Endothelial cell of umbilical vein (primary cell): ENCODE measurements around the gene ATP6V0E2.

ENCODE experiments used
- CTCF ChIP-seq, 2 donors: IDR thresholded peaks; 1 replicate in 1 of 2; 2 replicates in 1 of 2; pipeline ENCODE4 v1.5.1; 2011; ENCODE audit warnings: low read length in 2 of 2, mild to moderate bottlenecking in 2 of 2, moderate library complexity in 2 of 2, control low read depth in 1 of 2, inconsistent platforms in 1 of 2, low read depth in 1 of 2; ENCODE audit not compliant: insufficient read depth in 1 of 2; ENCODE audit errors: extremely low read depth in 1 of 2
- EZH2 ChIP-seq: IDR thresholded peaks from 2 replicates; pipeline ENCODE4 v1.6.1; 2012; ENCODE audit warnings: borderline replicate concordance, low read depth, mild to moderate bottlenecking, moderate library complexity, low read length, inconsistent platforms; ENCODE audit not compliant: severe bottlenecking
- GATA2 ChIP-seq: IDR thresholded peaks from 2 replicates; pipeline ENCODE4 v1.7.0; 2011; ENCODE audit warnings: low read depth, mild to moderate bottlenecking, moderate library complexity, mixed read lengths, low read length; ENCODE audit not compliant: insufficient read length, insufficient read depth
- JUN ChIP-seq: IDR thresholded peaks from 2 replicates; pipeline ENCODE4 v1.6.1; 2011; ENCODE audit warnings: borderline replicate concordance, low read depth; ENCODE audit not compliant: insufficient read length, insufficient read depth
- MAX ChIP-seq: IDR thresholded peaks from 2 replicates; pipeline ENCODE4 v1.6.1; 2011; ENCODE audit not compliant: insufficient read depth, insufficient read length
- MYC ChIP-seq: IDR thresholded peaks from one replicate; pipeline ENCODE4 v1.6.1; 2011; ENCODE audit warnings: mild to moderate bottlenecking, low read depth, low read length
- POLR2A ChIP-seq: IDR thresholded peaks from 2 replicates; pipeline ENCODE4 v1.6.1; 2012; ENCODE audit warnings: low read depth, mild to moderate bottlenecking, control low read depth, low read length

- TF ChIP-seq EZH2 (no peak), CTCF (IDR thresholded peaks at IDR 0.05; ENCODE audit: extremely low read depth in 1 of 2, insufficient read depth in 1 of 2, low read depth in 1 of 2, low read length in 2 of 2) (no peak), POLR2A (no peak), MYC (no peak), MAX (no peak), JUN (no peak), GATA2 (no peak)
Measured at GRCh38 chr7:149838992-149839408, 34.8 kb upstream of the ATP6V0E2 start.
